Pulmonary artery endothelial cell (primary cell): Measurements from ENCODE around the gene MRGPRX1. TPM values are rescaled to one million over a fixed set of nuclear protein-coding genes. Genes with fewer than 3 reads are reported as not detected.
"Not testable (repeated sequence)": the region's sequence is repeated elsewhere in the genome, so short reads cannot be mapped to it uniquely, and the experiment has no call there.

ENCODE experiments used
- DNase-seq: peaks from one replicate; pipeline ENCODE4 v3.0.0-alpha.2; 2011; ENCODE audit warnings: low read depth, low spot score
- total RNA-seq: library from RNA; depleted of rRNA; stranded (reverse); fragments of >200 nt; gene quantifications from 2 replicates; pipeline ENCODE4 v1.2.3, GENCODE V29; 2014

MRGPRX1 gene
- not detected in 2 replicates for total RNA-seq

GRCh38 chr11:18939314-18939713 lies at the start of gene MRGPRX1:
MRGPRX1 (minus strand) TSS chr11:18939414; CDS start chr11:18934784, 4,630 bp downstream.
- no peak for DNase-seq

- DNase-seq = no peak
These were observed 48.4 kb upstream of the MRGPRX1 start for GRCh38 chr11:18987454-18988231.

GRCh38 chr11:18986744-18987143 lies 47.5 kb upstream of the MRGPRX1 start:
- no peak for DNase-seq

- DNase-seq = no peak
These were observed 42.7 kb upstream of the MRGPRX1 start for GRCh38 chr11:18981897-18982296.

- DNase-seq = no peak
These were observed 35.0 kb upstream of the MRGPRX1 start for GRCh38 chr11:18974192-18974591.

- DNase-seq = no peak
These were observed 33.1 kb upstream of the MRGPRX1 start for GRCh38 chr11:18972336-18972735.

- no peak for DNase-seq
These were observed 30.5 kb upstream of the MRGPRX1 start for GRCh38 chr11:18969720-18970119.

GRCh38 chr11:18958221-18958910 lies 19.2 kb upstream of the MRGPRX1 start:
- DNase-seq = no peak

GRCh38 chr11:18956630-18957029 lies 17.4 kb upstream of the MRGPRX1 start:
- DNase-seq = no peak

GRCh38 chr11:18936002-18936673 lies 3.1 kb downstream of the MRGPRX1 start:
- no peak for DNase-seq

GRCh38 chr11:18934195-18934814 lies 4.9 kb downstream of the MRGPRX1 start:
- no peak for DNase-seq

- DNase-seq = no peak
These were observed 11.5 kb downstream of the MRGPRX1 start for GRCh38 chr11:18927550-18928322.

GRCh38 chr11:18925426-18925825 lies 13.8 kb downstream of the MRGPRX1 start:
- not testable (repeated sequence) for DNase-seq

- no peak for DNase-seq
These were observed 26.3 kb downstream of the MRGPRX1 start for GRCh38 chr11:18912883-18913282.

GRCh38 chr11:18907391-18907790 lies 31.8 kb downstream of the MRGPRX1 start:
- no peak for DNase-seq

GRCh38 chr11:18900637-18901036 lies 38.6 kb downstream of the MRGPRX1 start:
- not testable (repeated sequence) for DNase-seq

- DNase-seq = not testable (repeated sequence)
These were observed 39.0 kb downstream of the MRGPRX1 start for GRCh38 chr11:18900151-18900611.

- DNase-seq = not testable (repeated sequence)
These were observed 47.5 kb downstream of the MRGPRX1 start for GRCh38 chr11:18891712-18892111.

GRCh38 chr11:18890615-18891014 lies 48.6 kb downstream of the MRGPRX1 start:
- no peak for DNase-seq
